CD4-positive, alpha-beta memory T cell (primary cell): ENCODE results near the gene TMBIM1. TPM values are rescaled to one million over a fixed set of nuclear protein-coding genes. Genes with fewer than 3 reads are reported as not detected.

Source experiments
- CTCF ChIA-PET: fragments of 350-600 bp; sonication (Branson Sonifier 250); formaldehyde crosslinking; loops from one replicate; lab custom pipeline; 2021; ENCODE audit warnings: inconsistent platforms; ENCODE audit not compliant: partially characterized antibody; lab: Charles Lee
- POLR2A ChIA-PET: fragments of 350-600 bp; sonication (Branson Sonifier 250); formaldehyde crosslinking; loops from one replicate; lab custom pipeline; 2021; ENCODE audit not compliant: partially characterized antibody; lab: Charles Lee
- DNase-seq, 5 donors: peaks; one replicate each; pipeline versions ENCODE4 v3.0.0 to v3.0.0-alpha.2; 2020 to 2022; ENCODE audit warnings: mixed read lengths in 1 of 5
- H3K27ac ChIP-seq: one replicate; pipeline ENCODE4 v1.7.0; 2013; ENCODE audit warnings: low read depth, low read length
- H3K27me3 ChIP-seq: 2 replicates; pipeline ENCODE4 v1.7.0; 2013; ENCODE audit warnings: mild to moderate bottlenecking, low read length, moderate library complexity; ENCODE audit not compliant: insufficient read depth
- H3K36me3 ChIP-seq: 2 replicates; pipeline ENCODE4 v1.7.0; 2013; ENCODE audit warnings: mild to moderate bottlenecking, low read length, moderate library complexity; ENCODE audit not compliant: insufficient read depth
- H3K4me1 ChIP-seq: 2 replicates; pipeline ENCODE4 v1.7.0; 2013; ENCODE audit warnings: mild to moderate bottlenecking, low read length, moderate library complexity; ENCODE audit not compliant: insufficient read depth
- H3K4me3 ChIP-seq, 2 donors: one replicate each; pipeline ENCODE4 v1.7.0; 2013; ENCODE audit warnings: low read length in 2 of 2, mild to moderate bottlenecking in 1 of 2
- H3K9me3 ChIP-seq, 2 donors: one replicate each; pipeline ENCODE4 v1.7.0; 2013; ENCODE audit warnings: low read length in 2 of 2, control low read depth in 1 of 2; ENCODE audit not compliant: control insufficient read depth in 1 of 2
- H3K27ac Mint-ChIP-seq, 7 donors: one replicate each; pipeline ENCODE4 v1.8.0; 2020 to 2021; ENCODE audit warnings: mixed read lengths in 7 of 7, mild to moderate bottlenecking in 6 of 7, inconsistent platforms in 3 of 7, moderate library complexity in 3 of 7
- H3K27me3 Mint-ChIP-seq, 2 donors: one replicate each; pipeline ENCODE4 v1.8.0; 2020 to 2021; ENCODE audit warnings: mixed read lengths in 2 of 2
- H3K36me3 Mint-ChIP-seq, 2 donors: one replicate each; pipeline ENCODE4 v1.8.0; 2020 to 2021; ENCODE audit warnings: mixed read lengths in 2 of 2, inconsistent platforms in 1 of 2, mild to moderate bottlenecking in 1 of 2
- H3K4me1 Mint-ChIP-seq, 4 donors: one replicate each; pipeline ENCODE4 v1.8.0; 2020 to 2021; ENCODE audit warnings: mixed read lengths in 4 of 4, mild to moderate bottlenecking in 1 of 4
- H3K4me3 Mint-ChIP-seq, 8 donors: one replicate each; pipeline ENCODE4 v1.8.0; 2020 to 2021; ENCODE audit warnings: mixed read lengths in 8 of 8, mild to moderate bottlenecking in 7 of 8, moderate library complexity in 6 of 8, inconsistent platforms in 3 of 8
- H3K9me3 Mint-ChIP-seq, 8 donors: one replicate each; pipeline ENCODE4 v1.8.0; 2020 to 2021; ENCODE audit warnings: mixed read lengths in 8 of 8, mild to moderate bottlenecking in 5 of 8, inconsistent platforms in 3 of 8, moderate library complexity in 1 of 8
- intact Hi-C: fragments of 100-400 bp; cut with micrococcal nuclease; formaldehyde crosslinking; loops from one replicate; pipeline ENCODE4 v1.15.1; 2023
- polyA plus RNA-seq, 2 donors: library from polyadenylated mRNA; unstranded; fragments of 300-500 nt; fragmentation: Illumina TruSeq; gene quantifications; one replicate each; pipeline ENCODE4 v1.2.3, GENCODE V29; 2021
- total RNA-seq, 2 experiments: library from RNA; stranded (reverse); gene quantifications; one replicate each; pipeline ENCODE4 v1.2.3, GENCODE V29; 2021

The TMBIM1 gene
- total and polyA plus RNA-seq, 4 experiments from 2014 or later = 140 to 220 (median 160) TPM

DNA sequence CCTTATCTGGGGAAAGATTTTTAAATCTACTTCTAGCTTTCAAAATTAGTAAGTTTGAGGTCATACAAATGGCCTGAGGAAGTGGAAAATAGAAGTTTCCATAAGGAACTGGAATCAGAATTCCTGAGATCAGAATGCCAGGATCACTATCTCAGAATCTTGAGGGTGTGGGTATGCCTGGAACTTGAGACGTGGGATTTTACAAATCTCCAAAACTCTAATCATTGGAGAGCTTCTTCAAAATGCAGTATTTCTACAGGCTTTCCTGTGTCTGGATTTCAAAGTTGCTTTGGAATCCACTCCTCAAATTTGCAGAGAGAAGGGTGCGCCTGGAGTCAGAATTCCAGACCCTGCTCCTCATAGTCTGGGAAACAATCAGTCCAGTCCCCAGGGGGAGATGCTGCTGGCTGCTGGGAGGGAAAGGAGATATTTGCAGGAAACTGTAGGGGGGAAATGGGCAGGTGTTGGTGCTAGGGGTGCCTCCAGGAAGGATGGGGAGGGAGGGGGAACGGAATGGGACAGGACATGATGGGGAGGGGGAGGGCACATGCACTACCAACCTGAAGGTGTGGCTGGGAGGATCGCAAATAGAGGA is 33.4 kb upstream of the TMBIM1 start:
- Mint-ChIP-seq H3K4me1 (peaks cover 12 to 35% (median 32%) of the 10 kb centered on the region in 4 donors), H3K36me3 (no peaks in the 10 kb centered on the region), H3K27me3 (peaks cover 0 to 2% of the 10 kb centered on the region in 2 donors), H3K9me3 (no peaks in the 10 kb centered on the region), H3K27ac (peak overlapping the region in 2 of 7 donors; percentile 46 to 55), H3K4me3 (peak overlapping the region in 3 of 8 donors; percentile 14 to 54 (median 29))
- Histone ChIP-seq H3K4me1 (peaks cover 23% of the 10 kb centered on the region), H3K27ac (no peak overlapping the region), H3K9me3 (no peaks in the 10 kb centered on the region), H3K4me3 (no peak overlapping the region), H3K36me3 (no peaks in the 10 kb centered on the region), H3K27me3 (no peaks in the 10 kb centered on the region)
- intact Hi-C loops = no loop called here
- CTCF ChIA-PET = interaction anchor here (1.1 to 2.2 kb wide), 2 partner anchors 31 to 52 kb away, joined by 3 to 7 read pairs; partner anchors contain the start of gene CATIP
- POLR2A ChIA-PET = interaction anchor here (0.9 to 1.6 kb wide), 2 partner anchors 8 to 22 kb away, joined by 4 read pairs; no protein-coding TSS in a partner anchor
- no peak for DNase-seq

DNA sequence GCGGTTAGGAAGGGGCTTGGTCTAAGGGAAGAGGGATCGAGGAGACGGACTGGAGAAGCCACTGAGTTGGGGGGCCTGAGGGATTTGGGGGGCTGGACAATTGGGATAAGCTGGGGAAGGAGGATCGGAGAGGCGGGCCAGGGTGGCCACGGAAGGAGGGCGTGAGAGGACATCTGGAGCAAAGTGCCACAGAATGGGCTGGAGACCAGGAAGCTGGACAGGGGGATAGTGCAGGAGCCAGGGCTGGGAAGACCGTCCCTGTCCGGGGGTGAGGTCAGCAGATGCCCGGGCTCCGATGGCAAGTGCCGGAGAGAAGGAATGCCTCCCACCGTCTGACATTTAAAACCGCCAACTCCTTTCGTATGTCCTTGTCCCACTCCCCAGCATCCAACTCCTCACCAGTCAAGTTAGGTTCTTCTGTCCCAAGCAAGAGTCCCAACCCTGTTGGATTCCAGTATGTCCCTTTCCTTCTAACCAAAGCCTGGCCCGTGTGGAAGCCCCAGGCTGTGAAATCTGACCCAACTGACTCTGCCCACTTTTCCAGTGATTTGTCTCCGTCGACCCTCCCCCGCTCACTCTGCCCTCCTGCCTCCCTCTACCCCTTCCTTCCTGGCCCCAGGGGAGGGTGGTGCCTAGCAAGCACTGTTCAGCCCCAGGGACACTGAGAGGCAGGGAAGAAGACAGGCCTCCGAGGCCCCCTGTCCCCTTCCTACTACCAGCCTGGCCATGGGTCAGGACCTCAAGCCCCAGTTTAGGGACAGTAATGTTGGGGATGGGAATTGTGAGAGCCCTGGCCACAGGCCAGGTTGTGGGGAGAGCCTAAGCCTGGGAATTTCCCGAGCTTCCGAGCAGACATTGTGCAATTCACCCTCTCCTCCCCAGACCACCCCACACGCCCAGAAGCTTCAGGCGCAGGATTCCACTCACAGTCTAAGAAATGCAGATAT is 31.5 kb upstream of the TMBIM1 start:
- Histone ChIP-seq H3K9me3 (no peaks in the 10 kb centered on the region), H3K27ac (no peak overlapping the region), H3K4me1 (peaks cover 23% of the 10 kb centered on the region), H3K4me3 (peak overlapping the region in 1 of 2 donors; percentile 57), H3K27me3 (no peaks in the 10 kb centered on the region), H3K36me3 (no peaks in the 10 kb centered on the region)
- Mint-ChIP-seq H3K4me1 (peaks cover 12 to 44% (median 37%) of the 10 kb centered on the region in 4 donors), H3K36me3 (no peaks in the 10 kb centered on the region), H3K27me3 (peaks cover 0 to 2% of the 10 kb centered on the region in 2 donors), H3K9me3 (no peaks in the 10 kb centered on the region), H3K27ac (peak overlapping the region in 6 of 7 donors; percentile 31 to 84 (median 73)), H3K4me3 (peak overlapping the region; percentile 76 to 89 (median 86))
- intact Hi-C loops = no loop called here
- ChIA-PET CTCF (interaction anchor here (1.3 to 1.7 kb wide), 3 partner anchors 22 to 51 kb away, joined by 6 to 9 read pairs (median 9); partner anchors contain the start of gene CATIP), POLR2A (interaction anchor here (1.5 to 1.8 kb wide), 4 partner anchors 22 to 76 kb away, joined by 3 to 7 read pairs (median 4); partner anchors contain the start of genes CATIP and CTDSP1)
- no peak for DNase-seq

DNA sequence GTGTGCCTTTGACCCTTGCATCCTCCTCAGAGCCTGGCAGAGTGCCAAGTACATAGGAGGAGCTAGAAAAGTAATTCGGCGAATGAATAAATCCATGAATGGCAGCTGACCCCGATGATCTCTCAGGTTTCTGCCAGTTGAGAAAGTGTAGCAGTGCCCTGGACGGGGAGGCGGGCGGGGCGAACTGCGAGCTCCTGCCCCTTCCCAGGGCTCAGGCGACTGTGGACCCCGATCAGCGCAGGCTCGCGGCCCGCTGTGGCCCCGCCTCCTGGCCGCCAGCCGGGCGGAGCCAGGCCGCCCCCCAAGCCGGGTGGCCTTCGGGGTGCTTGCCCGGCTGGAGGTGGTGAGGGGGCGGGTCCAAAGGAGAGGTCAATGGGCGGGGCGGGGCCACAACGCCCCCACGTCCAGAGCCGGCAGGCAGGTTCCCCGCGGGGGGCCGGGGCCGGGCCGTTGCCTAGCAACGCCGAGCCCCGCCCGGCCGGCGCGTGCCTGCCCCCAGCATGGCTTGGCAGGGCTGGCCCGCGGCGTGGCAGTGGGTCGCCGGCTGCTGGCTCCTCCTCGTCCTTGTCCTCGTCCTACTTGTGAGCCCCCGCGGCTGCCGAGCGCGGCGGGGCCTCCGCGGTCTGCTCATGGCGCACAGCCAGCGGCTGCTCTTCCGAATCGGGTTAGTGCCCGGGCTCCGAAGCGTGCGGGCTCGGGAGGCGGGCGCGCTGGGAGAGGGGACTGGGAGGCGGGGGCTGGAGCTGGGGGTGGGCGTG is 30.6 kb upstream of the TMBIM1 start:
- CTCF ChIA-PET = interaction anchor here (0.8 to 1.7 kb wide), 4 partner anchors 21 to 51 kb away, joined by 3 to 9 read pairs (median 8); partner anchors contain the start of gene CATIP
- peaks cover 29% of the 10 kb centered on the region for H3K4me1 ChIP-seq
- H3K4me3 Mint-ChIP-seq = peak overlapping the region; percentile 77 to 89 (median 86)
- POLR2A ChIA-PET = interaction anchor here (0.9 to 1.8 kb wide), 7 partner anchors 21 to 77 kb away, joined by 3 to 7 read pairs (median 4); partner anchors contain the start of genes AAMP, CATIP, CTDSP1 and PNKD
- H3K9me3 Mint-ChIP-seq = no peaks in the 10 kb centered on the region
- H3K4me3 ChIP-seq = peak overlapping the region; percentile 17 to 57
- H3K36me3 Mint-ChIP-seq = no peaks in the 10 kb centered on the region
- peak; percentile 36 to 59 (median 45) for DNase-seq
- H3K27ac Mint-ChIP-seq = peak overlapping the region in 6 of 7 donors; percentile 71 to 86 (median 80)
- H3K9me3 ChIP-seq = no peaks in the 10 kb centered on the region
- H3K27ac ChIP-seq = peak overlapping the region; percentile 6
- peaks cover 14 to 50% (median 39%) of the 10 kb centered on the region in 4 donors for H3K4me1 Mint-ChIP-seq
- peaks cover 0 to under 1% of the 10 kb centered on the region in 2 donors for H3K27me3 Mint-ChIP-seq
- no peaks in the 10 kb centered on the region for H3K27me3 ChIP-seq
- no peaks in the 10 kb centered on the region for H3K36me3 ChIP-seq
- intact Hi-C loops = no loop called here

DNA sequence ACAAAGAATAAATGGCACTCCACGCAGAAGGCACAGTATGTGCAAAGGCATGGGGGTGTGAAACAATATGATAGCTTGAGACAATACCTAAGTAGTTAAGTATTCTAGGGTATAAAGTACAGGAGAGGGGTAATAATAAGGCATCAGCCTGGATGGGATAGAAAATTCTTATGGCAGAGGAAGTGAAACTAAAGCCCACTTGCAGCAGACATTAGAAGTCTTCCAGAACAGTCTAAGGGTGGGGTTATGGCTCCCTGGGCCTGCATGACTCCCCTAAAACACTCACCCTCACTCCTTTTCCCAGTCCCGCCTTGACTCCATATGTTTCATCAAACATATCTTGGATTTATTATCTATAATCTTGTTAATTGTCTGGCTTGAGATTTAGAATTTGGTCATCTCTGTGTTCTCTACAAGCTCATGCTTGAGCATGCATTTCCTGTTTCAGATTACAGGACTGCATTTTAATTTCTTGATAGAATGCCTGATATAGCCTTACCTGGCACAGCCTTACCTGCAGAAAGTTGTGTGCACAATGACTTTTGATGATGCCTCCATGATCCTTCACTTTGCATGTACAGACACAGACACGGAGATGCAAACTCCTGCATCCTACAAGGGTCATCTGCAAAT is 28.5 kb upstream of the TMBIM1 start:
- ChIA-PET POLR2A (interaction anchor here (2.3 kb wide), 1 partner anchor 30 kb away, joined by 6 read pairs; no protein-coding TSS in a partner anchor), CTCF (interaction anchor here (1.1 to 1.9 kb wide), 3 partner anchors 19 to 46 kb away, joined by 3 to 11 read pairs (median 4); partner anchors contain the start of gene CATIP)
- H3K36me3 ChIP-seq = no peaks in the 10 kb centered on the region
- DNase-seq = no peak
- intact Hi-C loops = no loop called here
- no peaks in the 10 kb centered on the region for H3K27me3 ChIP-seq
- no peak overlapping the region for H3K4me3 ChIP-seq
- H3K27ac Mint-ChIP-seq = peak overlapping the region in 1 of 7 donors; percentile 17
- peaks cover 28 to 65% (median 47%) of the 10 kb centered on the region in 4 donors for H3K4me1 Mint-ChIP-seq
- H3K4me3 Mint-ChIP-seq = peak overlapping the region in 2 of 8 donors; percentile 32 to 69
- peaks cover 0 to 3% of the 10 kb centered on the region in 2 donors for H3K36me3 Mint-ChIP-seq
- H3K27me3 Mint-ChIP-seq = no peaks in the 10 kb centered on the region
- H3K9me3 Mint-ChIP-seq = no peaks in the 10 kb centered on the region
- peaks cover 44% of the 10 kb centered on the region for H3K4me1 ChIP-seq
- H3K27ac ChIP-seq = no peak overlapping the region
- no peaks in the 10 kb centered on the region for H3K9me3 ChIP-seq

DNA sequence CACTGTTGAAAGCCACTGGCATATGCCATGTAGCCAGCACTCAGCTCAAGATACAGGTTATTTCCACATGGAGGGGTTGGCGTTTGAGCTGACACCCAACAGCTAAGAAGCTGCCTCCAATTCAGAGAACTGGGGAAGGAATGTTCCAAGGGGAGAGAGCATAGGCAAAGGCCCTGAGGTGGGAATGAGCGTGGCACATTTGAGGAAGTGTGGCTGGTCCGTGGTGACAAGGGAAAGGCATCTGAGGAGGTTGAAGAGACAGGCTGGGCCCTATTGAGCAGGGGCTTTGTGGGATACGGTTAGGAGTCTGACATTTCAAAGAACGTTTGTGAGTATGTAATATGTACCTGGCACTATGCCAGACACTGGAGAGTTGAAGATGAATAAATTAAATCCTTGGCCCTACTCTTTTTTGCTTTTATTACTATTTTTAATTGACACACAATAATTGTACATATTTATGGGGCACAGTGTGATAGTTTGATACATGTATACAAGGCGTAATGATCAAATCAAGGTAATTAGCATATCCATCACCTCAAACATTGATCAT is 27.6 kb upstream of the TMBIM1 start:
- peak overlapping the region in 2 of 7 donors; percentile 8 to 80 for H3K27ac Mint-ChIP-seq
- no peak overlapping the region for H3K27ac ChIP-seq
- peak overlapping the region in 1 of 8 donors; percentile 46 for H3K4me3 Mint-ChIP-seq
- peaks cover 0 to 3% (median 0%) of the 10 kb centered on the region in 8 donors for H3K9me3 Mint-ChIP-seq
- peaks cover 0 to 3% of the 10 kb centered on the region in 2 donors for H3K36me3 Mint-ChIP-seq
- no peaks in the 10 kb centered on the region for H3K27me3 ChIP-seq
- H3K9me3 ChIP-seq = no peaks in the 10 kb centered on the region
- intact Hi-C loops = loop anchor here (5.0 kb wide), 1 partner anchor 47 kb away; no protein-coding TSS in a partner anchor
- H3K4me1 ChIP-seq = peaks cover 48% of the 10 kb centered on the region
- ChIA-PET POLR2A (interaction anchor here (2.3 kb wide), 1 partner anchor 29 kb away, joined by 6 read pairs; no protein-coding TSS in a partner anchor), CTCF (interaction anchor here (1.1 to 1.9 kb wide), 2 partner anchors 36 to 47 kb away, joined by 3 to 11 read pairs; partner anchors contain the start of gene CATIP)
- H3K4me3 ChIP-seq = no peak overlapping the region
- no peak for DNase-seq
- H3K4me1 Mint-ChIP-seq = peaks cover 33 to 69% (median 50%) of the 10 kb centered on the region in 4 donors
- H3K27me3 Mint-ChIP-seq = no peaks in the 10 kb centered on the region
- H3K36me3 ChIP-seq = no peaks in the 10 kb centered on the region
